ENCODE data around the gene TKT.

The TKT gene

DNA sequence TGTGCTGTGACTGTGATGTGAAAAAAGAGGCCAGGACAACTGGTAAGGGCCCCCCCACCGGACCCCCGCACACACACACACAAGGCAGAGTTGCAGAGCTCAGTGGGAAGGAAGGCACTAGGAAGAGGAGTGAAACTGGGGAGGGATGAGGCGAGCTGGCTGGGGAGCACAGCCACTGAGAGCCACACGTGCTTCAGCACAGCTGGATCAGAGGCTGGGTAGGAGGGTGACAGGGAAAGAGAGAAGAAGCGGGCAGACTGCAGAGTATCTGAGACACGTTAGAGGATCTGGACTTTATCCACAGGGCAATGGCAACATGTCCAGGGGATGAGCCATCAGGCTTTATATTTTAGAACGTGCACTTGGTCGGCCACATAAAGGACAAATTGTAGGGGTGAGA lies 38.0 kb upstream of the TKT start:
- in situ Hi-C loops (cut with HindIII; ENCODE audit: low sequenced_read_pairs) = no loop called here
- DNase-seq (ENCODE audit: low read depth) = no peak
- TF ChIP-seq, protein P1, sequence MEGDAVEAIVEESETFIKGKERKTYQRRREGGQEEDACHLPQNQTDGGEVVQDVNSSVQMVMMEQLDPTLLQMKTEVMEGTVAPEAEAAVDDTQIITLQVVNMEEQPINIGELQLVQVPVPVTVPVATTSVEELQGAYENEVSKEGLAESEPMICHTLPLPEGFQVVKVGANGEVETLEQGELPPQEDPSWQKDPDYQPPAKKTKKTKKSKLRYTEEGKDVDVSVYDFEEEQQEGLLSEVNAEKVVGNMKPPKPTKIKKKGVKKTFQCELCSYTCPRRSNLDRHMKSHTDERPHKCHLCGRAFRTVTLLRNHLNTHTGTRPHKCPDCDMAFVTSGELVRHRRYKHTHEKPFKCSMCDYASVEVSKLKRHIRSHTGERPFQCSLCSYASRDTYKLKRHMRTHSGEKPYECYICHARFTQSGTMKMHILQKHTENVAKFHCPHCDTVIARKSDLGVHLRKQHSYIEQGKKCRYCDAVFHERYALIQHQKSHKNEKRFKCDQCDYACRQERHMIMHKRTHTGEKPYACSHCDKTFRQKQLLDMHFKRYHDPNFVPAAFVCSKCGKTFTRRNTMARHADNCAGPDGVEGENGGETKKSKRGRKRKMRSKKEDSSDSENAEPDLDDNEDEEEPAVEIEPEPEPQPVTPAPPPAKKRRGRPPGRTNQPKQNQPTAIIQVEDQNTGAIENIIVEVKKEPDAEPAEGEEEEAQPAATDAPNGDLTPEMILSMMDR (IDR thresholded peaks at IDR 0.05; ENCODE audit: low read depth, low read length, missing control alignments) = no peak
- H3K4me3 ChIP-seq (ENCODE audit: low read depth, low read length) = no peak overlapping the region

DNA sequence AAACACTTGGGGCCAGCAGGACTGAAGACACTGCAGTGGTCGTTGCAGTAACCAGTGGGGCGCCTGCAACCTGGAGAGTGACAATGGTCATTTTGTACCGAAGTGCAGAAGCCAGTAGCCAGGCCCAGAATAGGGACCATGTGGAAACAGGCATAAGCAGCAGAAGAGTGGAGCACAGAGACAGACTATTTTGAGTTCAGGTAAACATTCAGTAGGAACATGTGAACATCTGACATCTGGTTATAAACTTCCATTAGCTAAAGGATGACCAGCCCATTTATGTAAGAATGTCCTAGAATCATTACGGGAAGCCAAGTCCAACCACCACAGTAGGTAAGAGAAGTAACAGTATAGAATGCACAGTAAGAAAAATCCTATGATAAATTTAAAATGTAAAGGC lies 32.4 kb upstream of the TKT start:
- in situ Hi-C loops (cut with HindIII; ENCODE audit: low sequenced_read_pairs) = no loop called here
- TF ChIP-seq, protein P1 (IDR thresholded peaks at IDR 0.05; ENCODE audit: low read depth, low read length, missing control alignments) = no peak
- no peak overlapping the region for H3K4me3 ChIP-seq (ENCODE audit: low read depth, low read length)
- no peak for DNase-seq (ENCODE audit: low read depth)

DNA sequence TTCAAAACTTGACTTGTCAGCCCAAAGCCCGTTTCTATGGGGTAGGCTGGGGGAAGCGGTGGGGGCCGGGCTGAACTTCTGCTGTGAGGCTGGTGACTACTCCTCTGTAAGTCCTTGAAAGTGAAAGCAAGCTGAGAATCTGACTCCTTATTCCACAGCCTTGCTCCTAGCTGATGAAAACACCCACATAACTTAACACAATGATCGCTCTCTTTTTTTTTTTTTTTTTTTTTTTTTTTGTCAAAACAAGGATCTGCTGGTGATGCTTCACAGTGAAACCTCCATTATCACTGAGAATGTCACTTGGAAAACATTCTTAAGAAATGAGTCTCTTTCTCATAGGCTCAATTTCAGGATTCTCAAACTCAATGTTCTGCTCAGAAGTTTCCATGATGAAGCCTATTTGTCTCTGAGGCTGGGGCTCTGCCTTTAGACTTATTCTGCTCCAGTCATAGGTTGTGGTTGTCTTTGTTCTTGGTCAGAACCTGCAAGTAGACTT lies 31.4 kb upstream of the TKT start:
- in situ Hi-C loops (cut with HindIII; ENCODE audit: low sequenced_read_pairs) = no loop called here
- no peak overlapping the region for H3K4me3 ChIP-seq (ENCODE audit: low read depth, low read length)
- TF ChIP-seq, protein P1 (IDR thresholded peaks at IDR 0.05; ENCODE audit: low read depth, low read length, missing control alignments) = no peak
- DNase-seq (ENCODE audit: low read depth) = no peak

DNA sequence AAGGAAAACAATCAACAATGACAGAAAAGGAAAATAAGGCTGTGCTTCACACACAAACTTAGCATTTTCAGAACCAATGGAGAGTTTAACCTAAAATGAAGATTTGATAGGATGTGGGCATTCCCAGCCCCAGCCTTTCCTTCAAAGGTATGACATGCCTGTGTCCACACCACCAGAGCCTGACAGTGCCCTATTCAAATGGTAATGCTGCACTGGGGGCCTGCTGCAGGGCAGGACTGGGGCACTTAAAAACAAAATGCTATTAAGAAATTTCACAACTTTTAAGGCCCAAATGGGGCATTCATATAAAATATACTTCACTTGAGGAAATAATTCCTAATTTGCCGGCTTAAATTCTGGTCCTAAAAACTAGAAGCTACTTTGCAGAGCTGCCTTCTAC lies 30.9 kb upstream of the TKT start:
- no peak overlapping the region for H3K4me3 ChIP-seq (ENCODE audit: low read depth, low read length)
- DNase-seq (ENCODE audit: low read depth) = no peak
- TF ChIP-seq, protein P1 (IDR thresholded peaks at IDR 0.05; ENCODE audit: low read depth, low read length, missing control alignments) = no peak
- in situ Hi-C loops (cut with HindIII; ENCODE audit: low sequenced_read_pairs) = no loop called here

DNA sequence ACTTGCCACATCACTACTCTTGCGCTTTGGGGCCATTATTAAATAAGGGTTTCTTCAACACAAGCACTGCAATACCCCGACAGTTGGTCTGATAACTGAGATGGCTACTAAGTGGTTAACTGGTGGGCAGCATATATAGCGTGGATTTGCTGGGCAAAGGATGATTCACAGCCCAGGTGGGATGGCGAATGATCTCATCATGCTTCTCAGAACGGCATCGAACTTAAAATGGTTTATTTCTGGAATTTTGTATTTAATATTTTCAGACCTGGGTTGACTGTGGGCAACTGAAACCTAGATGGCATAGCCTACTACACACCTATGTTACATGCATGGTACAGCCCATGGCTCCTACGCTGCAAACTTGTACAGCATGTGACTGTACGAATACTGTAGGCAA lies 26.8 kb upstream of the TKT start:
- DNase-seq (ENCODE audit: low read depth) = no peak
- in situ Hi-C loops (cut with HindIII; ENCODE audit: low sequenced_read_pairs) = no loop called here
- no peak overlapping the region for H3K4me3 ChIP-seq (ENCODE audit: low read depth, low read length)
- TF ChIP-seq, protein P1 (IDR thresholded peaks at IDR 0.05; ENCODE audit: low read depth, low read length, missing control alignments) = no peak

DNA sequence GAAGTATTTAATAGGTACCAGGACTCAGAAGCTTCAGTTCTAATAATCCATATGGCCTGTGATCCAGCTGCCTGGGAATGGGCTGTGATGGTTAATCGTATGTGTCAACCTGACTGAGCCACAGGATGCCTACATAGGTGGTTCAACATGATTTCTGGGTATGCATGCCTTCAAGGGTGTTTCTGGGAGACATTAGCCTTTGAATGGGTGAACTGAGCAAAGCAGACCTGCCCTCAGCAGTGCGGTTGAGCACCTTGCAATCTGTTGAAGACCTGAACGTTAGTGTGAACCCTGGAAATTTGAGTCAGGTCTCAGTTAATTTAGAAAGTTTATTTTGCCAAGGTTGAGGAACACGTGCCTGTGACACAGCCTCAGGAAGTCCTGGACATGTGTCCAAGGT lies 22.8 kb upstream of the TKT start:
- in situ Hi-C loops (cut with HindIII; ENCODE audit: low sequenced_read_pairs) = no loop called here

More for the DNA sequence above, 22.8 kb upstream of the TKT start:
- TF ChIP-seq, protein P1 (IDR thresholded peaks at IDR 0.05; ENCODE audit: low read depth, low read length, missing control alignments) = no peak
- no peak overlapping the region for H3K4me3 ChIP-seq (ENCODE audit: low read depth, low read length)
- no peak for DNase-seq (ENCODE audit: low read depth)

All from astrocyte of the cerebellum (primary cell).